ENCODE data around the gene PNMA3.
"Not testable (repeated sequence)": the region's sequence is repeated elsewhere in the genome, so short reads cannot be mapped to it uniquely, and the experiment has no call there.

Gene PNMA3

DNA sequence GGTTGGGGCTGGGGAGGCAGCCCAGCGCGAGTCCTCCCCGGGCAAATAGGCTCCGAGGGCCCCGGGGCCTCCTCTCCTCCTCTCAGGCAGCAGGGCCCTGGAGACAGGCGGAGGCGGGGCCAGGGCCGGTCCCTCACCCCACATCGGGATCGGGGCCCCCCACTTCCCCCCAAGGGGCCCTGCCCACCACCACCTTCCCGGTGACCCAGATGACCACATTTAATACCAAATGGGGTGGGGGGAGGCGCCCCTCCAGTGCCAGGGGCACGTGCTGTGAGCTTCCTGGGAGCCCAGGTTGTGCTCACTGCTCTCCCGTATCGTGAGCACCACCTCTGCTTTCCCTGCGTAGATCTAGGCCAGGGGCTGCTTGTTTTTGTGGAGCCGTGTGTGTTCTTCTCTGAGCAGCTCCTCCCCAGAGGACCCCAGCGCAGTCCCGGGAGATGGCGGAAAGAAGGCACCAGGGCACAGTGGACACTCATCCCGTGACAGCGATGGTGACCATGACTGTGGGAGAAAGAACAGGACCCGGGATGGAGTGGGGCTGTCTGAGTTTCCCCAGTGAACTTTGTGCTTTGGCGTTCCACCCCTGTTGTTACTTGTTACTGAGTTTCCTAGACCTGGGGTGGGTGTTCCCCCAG is 18.1 kb downstream of the PNMA3 start:
- no peak for DNase-seq (ENCODE audit: low read depth in 2 of 2)

DNA sequence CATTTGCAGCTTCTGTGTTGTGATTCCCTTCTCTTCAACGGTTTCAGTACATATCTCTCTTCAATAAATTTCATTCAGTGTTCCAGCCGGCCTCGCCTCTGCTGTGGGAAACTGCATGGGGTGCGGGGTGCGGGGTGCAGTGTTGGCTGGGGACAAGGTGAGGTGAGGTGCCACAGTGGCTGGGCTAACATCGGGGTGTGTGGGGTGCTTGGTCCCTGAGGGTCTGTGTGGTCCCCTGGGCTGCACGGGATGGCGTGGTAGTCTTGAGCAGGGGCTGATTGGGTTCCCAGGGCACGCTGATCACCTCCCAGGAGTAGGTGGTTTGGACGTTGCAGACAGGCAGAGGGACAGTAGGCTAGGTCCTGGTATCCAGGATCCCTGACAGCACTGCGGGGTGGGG is 18.7 kb downstream of the PNMA3 start:
- no peak for DNase-seq (ENCODE audit: low read depth in 2 of 2)

DNA sequence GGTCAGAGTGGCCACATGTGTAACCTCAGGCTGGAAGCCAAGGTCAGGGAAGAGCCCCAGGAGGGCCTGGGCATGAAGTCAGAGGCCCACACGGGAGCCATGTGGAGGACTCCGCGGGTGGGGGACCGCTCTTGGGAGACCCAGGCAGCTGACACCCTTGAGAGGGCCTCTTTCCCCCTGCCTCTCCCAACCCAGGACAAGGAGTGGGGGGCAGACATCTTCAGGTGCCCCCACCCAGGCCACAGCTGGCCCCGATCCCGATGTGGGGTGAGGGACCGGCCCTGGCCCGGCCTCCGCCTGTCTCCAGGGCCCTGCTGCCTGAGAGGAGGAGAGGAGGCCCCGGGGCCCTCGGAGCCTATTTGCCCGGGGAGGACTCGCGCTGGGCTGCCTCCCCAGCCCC is 19.1 kb downstream of the PNMA3 start:
- no peak for DNase-seq (ENCODE audit: low read depth in 2 of 2)

DNA sequence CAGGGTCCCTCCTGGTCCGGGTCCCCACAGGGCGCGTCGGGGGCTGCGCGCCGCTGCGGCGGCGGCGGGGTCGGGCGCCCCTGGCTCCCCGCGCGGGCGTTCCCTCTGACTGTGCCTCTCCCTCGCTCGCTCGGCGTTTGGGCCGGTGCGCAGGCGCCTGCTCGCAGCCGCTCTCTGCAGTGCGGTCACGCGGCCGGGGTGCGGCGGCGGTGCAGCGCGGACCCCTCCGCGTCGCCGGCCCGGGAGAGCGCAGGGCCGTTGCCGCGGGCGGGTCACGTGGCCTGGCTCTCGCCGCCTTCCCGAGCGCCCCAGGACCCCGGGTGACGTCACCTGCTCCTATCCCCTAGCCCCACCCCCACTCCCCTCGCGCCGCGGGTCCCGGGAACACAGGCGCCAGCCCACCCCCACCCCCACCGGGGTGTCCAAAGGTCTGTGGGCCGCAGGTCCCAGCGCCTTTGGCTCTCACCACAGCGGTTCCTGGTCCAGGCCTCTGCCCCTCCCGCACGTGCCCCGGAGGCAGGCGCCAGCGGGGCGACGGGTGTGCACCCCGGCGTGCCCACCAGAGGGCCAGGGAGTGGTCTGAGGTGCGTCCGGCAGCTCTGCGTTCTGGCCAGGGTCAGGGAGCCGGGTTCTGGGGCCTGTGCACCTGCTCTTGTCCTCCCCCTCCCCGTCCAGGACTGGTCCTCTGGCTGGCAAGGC is 21.3 kb downstream of the PNMA3 start:
- not testable (repeated sequence) for DNase-seq (ENCODE audit: low read depth in 2 of 2)

DNA sequence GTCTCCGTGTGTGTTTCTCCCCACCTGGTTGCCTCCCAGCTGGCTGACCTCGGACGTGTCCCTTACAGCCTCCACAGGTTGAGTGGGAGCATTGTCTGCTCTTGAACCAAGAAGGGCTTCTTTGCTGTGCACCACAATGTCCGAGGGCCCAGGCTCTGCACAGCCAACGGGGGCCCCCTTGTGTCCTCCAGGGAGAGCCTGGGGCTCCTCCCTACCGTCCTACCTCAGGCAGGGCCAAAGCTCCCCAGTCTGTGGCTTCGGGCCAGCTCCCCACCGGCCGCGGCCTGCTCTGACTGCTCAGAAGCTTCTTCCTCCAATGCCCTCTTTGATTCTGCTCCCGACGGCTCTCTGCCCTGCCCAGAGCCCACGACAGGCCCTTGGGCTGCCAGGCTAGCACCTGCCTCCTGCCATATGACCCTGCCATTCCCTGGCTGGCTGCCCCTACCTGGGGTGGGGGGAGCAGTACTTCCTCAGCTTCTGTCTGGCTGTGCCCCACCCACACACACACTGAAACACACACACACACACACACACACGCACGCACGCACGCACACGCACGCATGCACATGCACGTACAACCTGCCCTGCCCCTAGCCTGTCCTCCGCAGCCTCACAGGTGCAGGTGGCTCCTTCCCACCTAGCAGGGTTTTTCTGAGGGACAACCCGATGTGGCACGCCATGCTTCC is 27.1 kb downstream of the PNMA3 start:
- DNase-seq (ENCODE audit: low read depth in 2 of 2), result not testable (repeated sequence)

DNA sequence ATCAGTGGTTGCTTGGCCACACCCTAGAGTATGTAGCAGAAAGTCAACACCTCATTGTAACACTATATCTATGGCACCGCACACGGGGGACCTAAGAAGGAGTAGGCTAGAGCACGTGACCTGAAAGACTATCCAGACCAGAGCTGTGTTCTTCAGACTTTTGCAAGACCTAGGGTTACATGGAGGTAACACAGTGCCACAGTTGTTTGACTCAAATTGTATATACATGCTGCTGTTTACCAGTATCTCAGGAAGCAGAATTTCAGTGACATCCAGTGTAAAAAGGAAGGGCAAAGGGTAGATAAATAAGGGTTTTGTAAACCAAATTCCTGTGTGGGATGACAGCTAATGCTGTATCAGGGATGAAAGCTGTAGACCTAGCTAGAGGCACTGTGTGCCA is 46.1 kb downstream of the PNMA3 start:
- DNase-seq (ENCODE audit: low read depth in 2 of 2), result no peak

DNA sequence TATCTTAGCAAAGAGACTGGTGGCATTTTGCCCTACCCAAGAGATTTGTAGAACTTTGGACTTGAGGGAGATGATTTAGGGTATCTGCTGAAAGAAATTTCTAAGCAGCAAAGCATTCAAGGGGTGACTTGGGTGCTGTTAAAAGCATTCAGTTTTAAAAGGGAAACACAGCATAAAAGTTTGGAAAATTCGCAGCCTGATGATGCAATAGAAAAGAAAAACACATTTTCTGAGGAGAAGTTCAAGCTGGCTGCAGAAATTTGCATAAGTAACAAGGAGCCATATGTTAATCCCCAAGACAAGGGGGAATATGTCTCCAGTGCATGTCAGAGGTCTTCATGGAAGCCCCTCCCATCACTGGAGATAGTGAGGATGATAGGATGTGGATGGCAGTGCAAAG is 48.7 kb downstream of the PNMA3 start:
- not testable (repeated sequence) for DNase-seq (ENCODE audit: low read depth in 2 of 2)

DNA sequence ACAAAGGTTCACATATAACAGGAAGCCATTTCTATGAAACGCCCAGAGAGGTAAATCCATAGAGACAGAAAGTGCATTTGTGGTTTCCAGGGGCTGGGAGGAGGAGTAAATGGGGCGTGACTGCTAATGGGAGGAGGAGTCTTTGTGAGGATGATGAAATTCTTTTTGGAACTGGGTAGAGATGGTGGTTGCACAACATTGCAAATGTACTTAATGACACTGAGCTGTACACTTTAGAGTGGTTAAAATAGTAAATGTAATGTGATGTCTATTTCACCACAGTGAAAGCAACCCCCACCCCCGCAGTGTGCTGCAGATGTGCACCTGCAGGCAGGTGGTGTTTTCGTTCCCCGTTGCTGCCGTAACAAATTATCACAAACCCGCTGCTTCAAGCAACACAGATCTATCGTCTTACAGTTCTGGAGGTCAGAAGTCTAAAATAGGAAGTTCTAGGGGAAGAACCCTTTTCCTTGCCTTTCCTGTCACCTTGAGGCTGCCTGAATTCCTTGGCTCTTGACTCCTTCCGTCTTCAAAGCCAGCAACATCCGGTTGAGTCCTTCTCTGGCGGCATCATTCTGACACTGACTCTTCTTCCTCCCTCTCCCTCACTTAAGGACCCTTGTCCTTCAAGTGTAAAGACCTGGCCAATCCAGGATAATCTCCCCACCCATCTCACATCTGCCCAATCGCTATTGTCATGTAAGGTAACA is 50.0 kb downstream of the PNMA3 start:
- not testable (repeated sequence) for DNase-seq (ENCODE audit: low read depth in 2 of 2)

All from stimulated activated CD4-positive, alpha-beta T cell treated with anti-CD3 and anti-CD28 coated beads, Interleukin-1b, Interleukin-23, amount 100 ng/mL, for 1 hour (primary cell).